SK-N-SH (cell line): ENCODE measurements around the gene MUC5B. TPM values are rescaled to one million over a fixed set of nuclear protein-coding genes. Genes with fewer than 3 reads are reported as not detected.
A peak's percentile ranks its signal among the peaks of the same experiment; 100 is the strongest.

Experiments
- CTCF ChIA-PET: fragments of 300-600, 350-600 bp; formaldehyde crosslinking; extraction: SDS; loops from one replicate; lab custom pipeline; 2021; lab: Yijun Ruan, JAX
- POLR2A ChIA-PET: fragments of 350-600 bp; sonication (Branson Sonifier 250); formaldehyde crosslinking; extraction: SDS; loops from one replicate; lab custom pipeline; 2020; ENCODE audit warnings: antibody characterized with exemption, inconsistent platforms; lab: Yijun Ruan, JAX
- DNase-seq: peaks from one replicate; pipeline ENCODE4 v3.0.0; 2012
- H2AFZ ChIP-seq: fragments of 200-600 bp; sonication (generic); 2 replicates; pipeline ENCODE4 v1.8.1; 2016; ENCODE audit warnings: antibody characterized with exemption, mild to moderate bottlenecking, low read depth
- H3F3A ChIP-seq: fragments of 200-600 bp; sonication (generic); replicated peaks from 2 replicates; pipeline ENCODE3; 2016; ENCODE audit warnings: antibody characterized with exemption, mild to moderate bottlenecking; ENCODE audit not compliant: insufficient read depth
- H3K27ac ChIP-seq, 2 experiments: fragments of 200-500 bp in 1 of 2; fragments of 200-600 bp in 1 of 2; sonication (Bioruptor generic) in 1 of 2; sonication (generic), shearing (Covaris generic) in 1 of 2; 2 replicates each; pipeline versions ENCODE4 v1.5.1 to v1.6.1; 2014 to 2016; ENCODE audit warnings: low read depth in 2 of 2, inconsistent platforms in 1 of 2, low read length in 1 of 2, mild to moderate bottlenecking in 1 of 2, mixed read lengths in 1 of 2
- H3K27me3 ChIP-seq: fragments of 200-600 bp; sonication (generic), shearing (Covaris generic); 2 replicates; pipeline ENCODE4 v1.6.1; 2016; ENCODE audit warnings: mixed run types; ENCODE audit not compliant: insufficient read depth
- H3K36me3 ChIP-seq, 2 experiments: fragments of 200-500 bp in 1 of 2; fragments of 200-600 bp in 1 of 2; sonication (Bioruptor generic) in 1 of 2; sonication (generic) in 1 of 2; replicated peaks in 1 of 2; 2 replicates each; pipeline versions ENCODE3 to v1.5.1; 2014 to 2016; ENCODE audit warnings: low read length in 1 of 2, mild to moderate bottlenecking in 1 of 2; ENCODE audit not compliant: insufficient read depth in 2 of 2, control insufficient read depth in 1 of 2
- H3K4me1 ChIP-seq, 2 experiments: fragments of 200-500 bp in 1 of 2; fragments of 200-600 bp in 1 of 2; sonication (Bioruptor generic) in 1 of 2; sonication (generic), shearing (Covaris generic) in 1 of 2; 2 replicates each; pipeline versions ENCODE4 v1.5.1 to v1.6.1; 2014 to 2016; ENCODE audit warnings: low read depth in 1 of 2, low read length in 1 of 2, mixed run types in 1 of 2; ENCODE audit not compliant: insufficient read depth in 2 of 2, control insufficient read depth in 1 of 2
- H3K4me2 ChIP-seq: fragments of 200-600 bp; sonication (generic), shearing (Covaris generic); 2 replicates; pipeline ENCODE4 v1.6.1; 2017; ENCODE audit warnings: mixed run types
- H3K4me3 ChIP-seq, 2 experiments: fragments of 200-500 bp in 1 of 2; fragments of 200-600 bp in 1 of 2; sonication (Bioruptor generic) in 1 of 2; sonication (generic), shearing (Covaris generic) in 1 of 2; 2 replicates each; pipeline versions ENCODE4 v1.5.1 to v1.8.1; 2014 to 2016; ENCODE audit warnings: low read depth in 2 of 2, inconsistent platforms in 1 of 2, low read length in 1 of 2, mild to moderate bottlenecking in 1 of 2, mixed read lengths in 1 of 2, moderate library complexity in 1 of 2
- H3K79me2 ChIP-seq: fragments of 200-600 bp; sonication (generic); 2 replicates; pipeline ENCODE4 v1.8.1; 2017; ENCODE audit warnings: mild to moderate bottlenecking; ENCODE audit not compliant: insufficient read depth
- H3K9ac ChIP-seq: fragments of 200-600 bp; sonication (generic); 2 replicates; pipeline ENCODE4 v1.6.1; 2017; ENCODE audit warnings: mixed run types
- H3K9me2 ChIP-seq: fragments of 200-600 bp; sonication (generic); 2 replicates; pipeline ENCODE4 v1.6.1; 2017; ENCODE audit warnings: mixed run types
- H3K9me3 ChIP-seq: fragments of 200-600 bp; sonication (generic); 2 replicates; pipeline ENCODE4 v1.6.1; 2017; ENCODE audit warnings: mixed run types, mild to moderate bottlenecking, moderate library complexity
- H4K20me1 ChIP-seq: fragments of 200-600 bp; sonication (generic); 2 replicates; pipeline ENCODE4 v1.6.1; 2017; ENCODE audit warnings: mild to moderate bottlenecking, mixed run types; ENCODE audit not compliant: insufficient read depth
- CHD2 ChIP-seq: fragments of 150-350 bp; IDR thresholded peaks from 2 replicates; pipeline ENCODE4 v1.6.1; 2018; ENCODE audit warnings: low read length; ENCODE audit not compliant: partially characterized antibody
- ELF1 ChIP-seq: IDR thresholded peaks from 2 replicates; pipeline ENCODE4 v1.4.0; 2012
- EP300 ChIP-seq, 2 experiments: IDR thresholded peaks; 2 replicates each; pipeline versions ENCODE4 v1.4.0 to v1.6.1; 2012; ENCODE audit warnings: borderline replicate concordance in 1 of 2, low read depth in 1 of 2, low read length in 1 of 2
- EZH2phosphoT487 ChIP-seq: fragments of 200-600 bp; sonication (generic); IDR thresholded peaks from 2 replicates; pipeline ENCODE4 v1.6.1; 2017; ENCODE audit warnings: low read depth, mixed run types, mild to moderate bottlenecking, antibody characterized with exemption, moderate library complexity, borderline replicate concordance
- GATA2 ChIP-seq: sonication (generic); formaldehyde crosslinking; IDR thresholded peaks from 2 replicates; pipeline ENCODE4 v1.5.0; 2020; ENCODE audit warnings: mild to moderate bottlenecking, missing genetic modification reagents
- JUND ChIP-seq: IDR thresholded peaks from 2 replicates; pipeline ENCODE4 v1.4.0; 2012
- MXI1 ChIP-seq: IDR thresholded peaks from 2 replicates; pipeline ENCODE4 v1.6.1; 2012; ENCODE audit warnings: mild to moderate bottlenecking, low read depth, low read length, improper control_type of control experiment
- NRF1 ChIP-seq: IDR thresholded peaks from 2 replicates; pipeline ENCODE4 v1.6.1; 2012; ENCODE audit warnings: low read depth, mild to moderate bottlenecking, low read length
- RCOR1 ChIP-seq: fragments of 150-350 bp; IDR thresholded peaks from 2 replicates; pipeline ENCODE4 v1.6.1; 2017; ENCODE audit warnings: antibody characterized with exemption, low read length
- RFX5 ChIP-seq: IDR thresholded peaks from 2 replicates; pipeline ENCODE4 v1.6.1; 2012; ENCODE audit warnings: mild to moderate bottlenecking, improper control_type of control experiment, low read length
- RXRA ChIP-seq: IDR thresholded peaks from 2 replicates; pipeline ENCODE4 v1.4.0; 2012; ENCODE audit warnings: low read depth, mild to moderate bottlenecking, borderline replicate concordance
- SIN3A ChIP-seq: IDR thresholded peaks from 2 replicates; pipeline ENCODE4 v1.6.1; 2012; ENCODE audit warnings: low read depth, mild to moderate bottlenecking, low read length, moderate library complexity, borderline replicate concordance
- TCF12 ChIP-seq: IDR thresholded peaks from 2 replicates; pipeline ENCODE4 v1.4.0; 2012
- TEAD4 ChIP-seq: IDR thresholded peaks from 2 replicates; pipeline ENCODE4 v1.4.0; 2012; ENCODE audit warnings: mild to moderate bottlenecking, borderline replicate concordance; ENCODE audit not compliant: insufficient read depth
- USF1 ChIP-seq: IDR thresholded peaks from 2 replicates; pipeline ENCODE4 v1.4.0; 2012; ENCODE audit warnings: low read depth, borderline replicate concordance
- ZBTB33 ChIP-seq: IDR thresholded peaks from 2 replicates; pipeline ENCODE4 v1.4.0; 2012; ENCODE audit warnings: low read depth, borderline replicate concordance
- WGBS: methylation state at CpG from one replicate; pipeline ENCODE4 v1.1.6; 2017; ENCODE audit warnings: low lambda C conversion rate; 5-methylcytosine and 5-hydroxymethylcytosine counted together
- polyA plus RNA-seq, 3 experiments: library from polyadenylated mRNA; depleted of rRNA; stranded (reverse); fragments of >200 nt; gene quantifications; 2 replicates each; pipeline ENCODE4 v1.2.3, GENCODE V29; 2012
- TF ChIP-seq, protein P1 (sequence below): IDR thresholded peaks from 2 replicates; pipeline ENCODE4; 2012

Gene MUC5B
- polyA plus RNA-seq, 1 of the 3 experiments (the other 2 are of a cell fraction) = not detected

DNA sequence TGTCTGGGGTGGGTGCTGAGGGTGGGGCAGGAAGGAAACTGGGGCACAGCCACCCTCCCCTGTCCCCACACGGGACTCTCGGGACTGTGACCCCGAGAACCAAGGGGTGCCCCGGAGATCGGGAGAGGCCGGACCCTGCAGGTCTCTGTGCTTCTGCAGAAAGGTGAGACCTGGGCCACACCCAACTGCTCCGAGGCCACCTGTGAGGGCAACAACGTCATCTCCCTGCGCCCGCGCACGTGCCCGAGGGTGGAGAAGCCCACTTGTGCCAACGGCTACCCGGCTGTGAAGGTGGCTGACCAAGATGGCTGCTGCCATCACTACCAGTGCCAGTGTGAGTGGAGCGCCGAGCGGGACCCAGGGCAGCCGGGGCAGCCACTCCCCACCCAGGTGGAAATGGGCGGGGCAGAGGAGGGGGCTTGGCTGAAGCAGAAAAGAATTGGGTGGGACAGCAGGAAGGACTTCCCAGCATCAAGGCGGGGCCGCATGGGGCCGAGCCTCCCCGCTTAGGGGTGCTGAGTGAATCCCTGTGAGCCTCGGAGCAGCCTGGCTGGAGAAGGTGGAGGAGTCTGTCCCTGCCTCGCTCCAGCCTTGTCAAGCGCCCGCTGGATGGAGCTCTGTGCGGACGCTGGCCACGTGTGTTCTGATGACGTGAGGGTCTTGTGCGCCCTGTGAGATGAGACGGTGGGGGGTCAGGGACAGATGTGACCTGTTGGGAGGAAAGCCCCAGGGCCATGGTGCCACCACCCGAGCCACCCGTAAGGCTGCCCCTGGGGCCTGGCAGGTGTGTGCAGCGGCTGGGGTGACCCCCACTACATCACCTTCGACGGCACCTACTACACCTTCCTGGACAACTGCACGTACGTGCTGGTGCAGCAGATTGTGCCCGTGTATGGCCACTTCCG, 29.3 kb upstream of the MUC5B start:
- Histone ChIP-seq H3K79me2 (no peaks in the 10 kb centered on the region), H3K36me3 (no peaks in the 10 kb centered on the region), H3K9me2 (no peaks in the 10 kb centered on the region), H4K20me1 (no peaks in the 10 kb centered on the region), H3F3A (no peaks in the 10 kb centered on the region), H3K27ac (no peak overlapping the region), H3K27me3 (no peaks in the 10 kb centered on the region), H3K9me3 (no peaks in the 10 kb centered on the region), H3K4me3 (no peak overlapping the region), H3K4me1 (no peaks in the 10 kb centered on the region), H3K9ac (no peak overlapping the region), H2AFZ (no peak overlapping the region)
- POLR2A ChIA-PET = no interaction called here
- CTCF ChIA-PET = no interaction called here
- WGBS = 41% methylated on average over 8 of the region's 43 CpGs
- DNase-seq = peak; percentile 12
- TF ChIP-seq CHD2 (no peak), EP300 (IDR thresholded peaks at IDR 0.05; ENCODE audit: borderline replicate concordance in 1 of 2, low read depth in 1 of 2, low read length in 1 of 2) (no peak), JUND (no peak), RCOR1 (no peak), EZH2phosphoT487 (no peak)
- TF ChIP-seq, all 33 proteins: peak for 0
- H3K4me2 ChIP-seq = no peak overlapping the region

DNA sequence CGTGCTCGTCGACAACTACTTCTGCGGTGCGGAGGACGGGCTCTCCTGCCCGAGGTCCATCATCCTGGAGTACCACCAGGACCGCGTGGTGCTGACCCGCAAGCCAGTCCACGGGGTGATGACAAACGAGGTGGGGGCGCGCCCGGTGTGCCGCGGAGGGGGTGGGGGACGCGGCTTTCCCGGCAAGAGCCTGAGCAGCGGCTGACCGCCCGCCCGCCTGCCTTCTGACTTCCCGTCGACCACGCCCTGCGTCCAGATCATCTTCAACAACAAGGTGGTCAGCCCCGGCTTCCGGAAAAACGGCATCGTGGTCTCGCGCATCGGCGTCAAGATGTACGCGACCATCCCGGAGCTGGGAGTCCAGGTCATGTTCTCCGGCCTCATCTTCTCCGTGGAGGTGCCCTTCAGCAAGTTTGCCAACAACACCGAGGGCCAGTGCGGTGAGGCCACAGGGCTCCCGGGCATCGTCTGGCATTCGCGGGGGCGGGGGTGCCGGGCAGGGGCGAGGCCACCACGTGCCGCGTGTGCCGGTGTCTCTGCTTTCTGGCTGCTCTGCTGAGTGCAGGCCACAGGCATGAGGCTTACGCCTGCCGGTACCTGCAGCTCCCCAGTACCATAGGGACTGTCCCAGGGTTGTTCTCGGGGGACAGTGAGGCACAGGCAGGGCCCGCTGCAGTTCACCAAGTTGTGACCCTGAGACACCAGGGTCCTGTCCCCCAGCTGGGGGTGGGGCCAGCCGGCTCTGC, 28.5 kb upstream of the MUC5B start:
- TF ChIP-seq EP300 (IDR thresholded peaks at IDR 0.05; ENCODE audit: borderline replicate concordance in 1 of 2, low read depth in 1 of 2, low read length in 1 of 2) (no peak), RXRA (no peak), TCF12 (no peak), RFX5 (no peak), ZBTB33 (no peak), ELF1 (no peak), NRF1 (no peak), RCOR1 (no peak), SIN3A (no peak), TEAD4 (no peak), JUND (no peak), GATA2 (CRISPR knock-in tag) (no peak), MXI1 (no peak), USF1 (no peak)
- TF ChIP-seq, protein P1, sequence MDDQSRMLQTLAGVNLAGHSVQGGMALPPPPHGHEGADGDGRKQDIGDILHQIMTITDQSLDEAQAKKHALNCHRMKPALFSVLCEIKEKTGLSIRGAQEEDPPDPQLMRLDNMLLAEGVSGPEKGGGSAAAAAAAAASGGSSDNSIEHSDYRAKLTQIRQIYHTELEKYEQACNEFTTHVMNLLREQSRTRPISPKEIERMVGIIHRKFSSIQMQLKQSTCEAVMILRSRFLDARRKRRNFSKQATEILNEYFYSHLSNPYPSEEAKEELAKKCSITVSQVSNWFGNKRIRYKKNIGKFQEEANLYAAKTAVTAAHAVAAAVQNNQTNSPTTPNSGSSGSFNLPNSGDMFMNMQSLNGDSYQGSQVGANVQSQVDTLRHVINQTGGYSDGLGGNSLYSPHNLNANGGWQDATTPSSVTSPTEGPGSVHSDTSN = no peak
- WGBS = 85% methylated on average over 15 of the region's 59 CpGs
- Histone ChIP-seq H3K27ac (no peak overlapping the region), H4K20me1 (no peaks in the 10 kb centered on the region), H3K36me3 (no peaks in the 10 kb centered on the region), H3K9me3 (no peaks in the 10 kb centered on the region), H3F3A (no peaks in the 10 kb centered on the region), H3K27me3 (no peaks in the 10 kb centered on the region; the same call in 1 of the 2 replicates), H3K4me3 (no peak overlapping the region), H3K79me2 (no peaks in the 10 kb centered on the region), H3K9me2 (no peaks in the 10 kb centered on the region), H3K4me1 (peaks cover 0 to 4% of the 10 kb centered on the region in 2 experiments; a peak in 1 of 4 replicates), H3K4me2 (no peak overlapping the region), H2AFZ (no peak overlapping the region), H3K9ac (no peak overlapping the region)
- DNase-seq = peak; percentile 9
- CTCF ChIA-PET = no interaction called here
- POLR2A ChIA-PET = no interaction called here
